H1 (cell line): ENCODE measurements around the gene SLPI. TPM values are rescaled to one million over a fixed set of nuclear protein-coding genes. Genes with fewer than 3 reads are reported as not detected.

Experiments
- CTCF ChIA-PET: fragments of 300-600 bp; sonication (Branson Sonifier 250); formaldehyde crosslinking; loops from one replicate; lab custom pipeline; 2021; ENCODE audit not compliant: partially characterized antibody; lab: Charles Lee
- POLR2A ChIA-PET: fragments of 300-600 bp; sonication (Branson Sonifier 250); formaldehyde crosslinking; loops from one replicate; lab custom pipeline; 2021; ENCODE audit warnings: inconsistent platforms; ENCODE audit not compliant: partially characterized antibody; lab: Charles Lee
- DNase-seq, 2 experiments: peaks; one replicate each; pipeline versions ENCODE4 v3.0.0 to v3.0.0-alpha.2; 2010 to 2022; ENCODE audit warnings: low spot score in 2 of 2, low read depth in 1 of 2, mixed read lengths in 1 of 2
- FAIRE-seq: peaks from 2 replicates; lab custom pipeline; 2011; peaks lifted over from hg19 to GRCh38; lab: Jason Lieb, UNC
- H2AFZ ChIP-seq: 2 replicates; pipeline ENCODE4 v1.8.1; 2012; ENCODE audit warnings: low read length, inconsistent platforms
- H2AK5ac ChIP-seq: 2 replicates; pipeline ENCODE4 v1.6.1; 2013; ENCODE audit warnings: low read depth, low read length
- H2BK120ac ChIP-seq: replicated peaks from 2 replicates; pipeline ENCODE3; 2013; ENCODE audit warnings: low read depth, low read length, inconsistent platforms
- H2BK12ac ChIP-seq: 2 replicates; pipeline ENCODE4 v1.6.1; 2013; ENCODE audit warnings: low read depth, low read length
- H2BK15ac ChIP-seq: 2 replicates; pipeline ENCODE4 v1.6.1; 2013; ENCODE audit warnings: low read length
- H2BK20ac ChIP-seq: 2 replicates; pipeline ENCODE4 v1.6.1; 2013; ENCODE audit warnings: low read length
- H2BK5ac ChIP-seq: 2 replicates; pipeline ENCODE4 v1.6.1; 2013; ENCODE audit warnings: low read depth, low read length
- H3K14ac ChIP-seq: 2 replicates; pipeline ENCODE4 v1.6.1; 2013; ENCODE audit warnings: inconsistent platforms; ENCODE audit not compliant: insufficient read length
- H3K18ac ChIP-seq: 2 replicates; pipeline ENCODE4 v1.6.1; 2013; ENCODE audit warnings: low read length; ENCODE audit errors: extremely low read depth
- H3K23ac ChIP-seq: 2 replicates; pipeline ENCODE4 v1.6.1; 2013; ENCODE audit warnings: inconsistent platforms; ENCODE audit not compliant: insufficient read length
- H3K23me2 ChIP-seq: 2 replicates; pipeline ENCODE4 v1.6.1; 2013; ENCODE audit warnings: low read depth, low read length
- H3K27ac ChIP-seq: 2 replicates; pipeline ENCODE4 v1.6.1; 2011; ENCODE audit warnings: low read depth, low read length, inconsistent platforms
- H3K27me3 ChIP-seq, 4 experiments: replicated peaks in 1 of 4; 1 replicate in 1 of 4; 2 replicates in 3 of 4; pipeline versions ENCODE4 v1.6.1 to v1.8.1; 2011 to 2013; ENCODE audit warnings: low read length in 3 of 4, mild to moderate bottlenecking in 3 of 4, inconsistent platforms in 2 of 4, mixed read lengths in 2 of 4, moderate library complexity in 1 of 4; ENCODE audit not compliant: control insufficient read depth in 3 of 4, insufficient read depth in 3 of 4; ENCODE audit errors: extremely low read depth in 1 of 4
- H3K36me3 ChIP-seq, 4 experiments: 2 replicates each; pipeline versions ENCODE4 v1.6.1 to v1.8.1; 2011 to 2013; ENCODE audit warnings: mild to moderate bottlenecking in 4 of 4, low read length in 3 of 4, moderate library complexity in 2 of 4, control low read depth in 1 of 4, inconsistent platforms in 1 of 4; ENCODE audit not compliant: insufficient read depth in 4 of 4, control insufficient read depth in 2 of 4
- H3K4ac ChIP-seq: replicated peaks from 2 replicates; pipeline ENCODE3; 2013; ENCODE audit warnings: low read length, low read depth, mixed read lengths, inconsistent platforms; ENCODE audit not compliant: insufficient read length
- H3K4me1 ChIP-seq, 4 experiments: replicated peaks in 1 of 4; 1 replicate in 1 of 4; 2 replicates in 3 of 4; pipeline versions ENCODE4 v1.6.1 to v1.8.1; 2011 to 2013; ENCODE audit warnings: low read length in 3 of 4, inconsistent platforms in 2 of 4, mixed read lengths in 1 of 4; ENCODE audit not compliant: insufficient read depth in 4 of 4, control insufficient read depth in 3 of 4
- H3K4me2 ChIP-seq, 2 experiments: 2 replicates each; pipeline versions ENCODE4 v1.6.1 to v1.8.1; 2011 to 2013; ENCODE audit warnings: low read depth in 2 of 2, low read length in 2 of 2, control low read depth in 1 of 2, inconsistent platforms in 1 of 2, mild to moderate bottlenecking in 1 of 2; ENCODE audit not compliant: insufficient read depth in 1 of 2
- H3K4me3 ChIP-seq, 4 experiments: fragments of 200-600, 300-600 bp in 1 of 4; sonication (generic), shearing (Covaris generic), sonication (Bioruptor Twin) in 1 of 4; 2 replicates each; pipeline versions ENCODE4 v1.5.1 to v1.8.1; 2011 to 2016; ENCODE audit warnings: low read length in 4 of 4, low read depth in 3 of 4, control low read depth in 2 of 4, inconsistent platforms in 2 of 4, mild to moderate bottlenecking in 2 of 4, mixed read lengths in 1 of 4, moderate library complexity in 1 of 4; ENCODE audit not compliant: insufficient read depth in 2 of 4; ENCODE audit errors: extremely low read depth in 1 of 4
- H3K56ac ChIP-seq: replicated peaks from 2 replicates; pipeline ENCODE3; 2013; ENCODE audit warnings: low read depth, mild to moderate bottlenecking, mixed read lengths, low read length, inconsistent platforms; ENCODE audit not compliant: insufficient read length
- H3K79me1 ChIP-seq: 2 replicates; pipeline ENCODE4 v1.6.1; 2013; ENCODE audit warnings: low read depth, low read length, control low read depth
- H3K79me2 ChIP-seq, 2 experiments: 2 replicates each; pipeline versions ENCODE4 v1.6.1 to v1.8.1; 2012 to 2013; ENCODE audit warnings: low read length in 2 of 2, mild to moderate bottlenecking in 2 of 2, inconsistent platforms in 1 of 2; ENCODE audit not compliant: insufficient read depth in 2 of 2, control insufficient read depth in 1 of 2
- H3K9ac ChIP-seq, 4 experiments: replicated peaks in 1 of 4; 1 replicate in 1 of 4; 2 replicates in 3 of 4; pipeline versions ENCODE4 v1.6.1 to v1.8.1; 2011 to 2013; ENCODE audit warnings: low read depth in 3 of 4, low read length in 3 of 4, control low read depth in 2 of 4, mild to moderate bottlenecking in 2 of 4, moderate library complexity in 2 of 4, inconsistent platforms in 1 of 4; ENCODE audit errors: extremely low read depth in 1 of 4
- H3K9me3 ChIP-seq, 2 experiments: 2 replicates each; pipeline versions ENCODE4 v1.6.1 to v1.8.1; 2012 to 2013; ENCODE audit warnings: mild to moderate bottlenecking in 2 of 2, moderate library complexity in 2 of 2, control low read depth in 1 of 2, inconsistent platforms in 1 of 2, low read depth in 1 of 2, low read length in 1 of 2, mixed read lengths in 1 of 2; ENCODE audit not compliant: insufficient read depth in 2 of 2
- H4K20me1 ChIP-seq, 2 experiments: replicated peaks in 1 of 2; 2 replicates each; pipeline versions ENCODE3 to v1.8.1; 2011 to 2013; ENCODE audit warnings: inconsistent platforms in 2 of 2, low read length in 2 of 2, mild to moderate bottlenecking in 1 of 2; ENCODE audit not compliant: insufficient read depth in 2 of 2, control insufficient read depth in 1 of 2
- H4K5ac ChIP-seq: 2 replicates; pipeline ENCODE4 v1.6.1; 2013; ENCODE audit warnings: low read length, low read depth, mixed read lengths, inconsistent platforms; ENCODE audit not compliant: insufficient read length
- H4K8ac ChIP-seq: 2 replicates; pipeline ENCODE4 v1.8.0; 2013; ENCODE audit warnings: mild to moderate bottlenecking, moderate library complexity, low read length, inconsistent platforms; ENCODE audit not compliant: insufficient read depth; ENCODE audit errors: extremely low read depth
- H4K91ac ChIP-seq: replicated peaks from 2 replicates; pipeline ENCODE3; 2013; ENCODE audit warnings: low read length, mixed read lengths, inconsistent platforms; ENCODE audit not compliant: insufficient read length
- BCL11A ChIP-seq, 2 experiments: IDR thresholded peaks; one replicate each; pipeline ENCODE4 v1.6.1; 2011; ENCODE audit warnings: low read depth in 2 of 2, low read length in 2 of 2, mild to moderate bottlenecking in 2 of 2
- EZH2 ChIP-seq: fragments of 200-600 bp; sonication (generic); IDR thresholded peaks from 2 replicates; pipeline ENCODE4 v1.7.1; 2012; ENCODE audit warnings: low read depth, mild to moderate bottlenecking, moderate library complexity, low read length, inconsistent platforms; ENCODE audit not compliant: severe bottlenecking
- JUN ChIP-seq: IDR thresholded peaks from 2 replicates; pipeline ENCODE4 v1.6.1; 2011; ENCODE audit warnings: low read depth, mild to moderate bottlenecking, improper control_type of control experiment, low read length
- MAFK ChIP-seq: IDR thresholded peaks from 2 replicates; pipeline ENCODE4 v1.6.1; 2012; ENCODE audit warnings: low read depth, mild to moderate bottlenecking, improper control_type of control experiment, low read length
- RBBP5 ChIP-seq: IDR thresholded peaks from 2 replicates; pipeline ENCODE4 v1.7.1; 2012; ENCODE audit warnings: low read depth, mild to moderate bottlenecking, inconsistent platforms, low read length, moderate library complexity, borderline replicate concordance
- RFX5 ChIP-seq: IDR thresholded peaks from 2 replicates; pipeline ENCODE4 v1.6.1; 2011; ENCODE audit warnings: low read depth, low read length, improper control_type of control experiment, borderline replicate concordance
- RNF2 ChIP-seq: fragments of 200-900, 300-1000 bp; sonication (generic); IDR thresholded peaks from 2 replicates; pipeline ENCODE4 v1.7.1; 2016; ENCODE audit warnings: borderline replicate concordance, low read depth, mild to moderate bottlenecking, antibody characterized with exemption, low read length; ENCODE audit not compliant: poor library complexity, severe bottlenecking; ENCODE audit errors: missing control alignments
- TAF7 ChIP-seq: optimal IDR thresholded peaks from 2 replicates; pipeline ENCODE3; 2011; ENCODE audit warnings: low read depth, mild to moderate bottlenecking, inconsistent platforms, low read length, moderate library complexity, borderline replicate concordance
- TCF12 ChIP-seq: IDR thresholded peaks from 2 replicates; pipeline ENCODE4 v1.6.1; 2011; ENCODE audit warnings: low read depth, mild to moderate bottlenecking, low read length
- WGBS, 2 experiments: shearing (Covaris generic) in 1 of 2; methylation state at CpG; one replicate each; pipeline versions ENCODE4 v1.1.6 to v1.1.7; 2013 to 2015; ENCODE audit warnings: low lambda C conversion rate in 2 of 2, mixed read lengths in 2 of 2, inconsistent platforms in 1 of 2, low coverage in 1 of 2, missing lambda C conversion rate in 1 of 2; ENCODE audit not compliant: insufficient replicate concordance in 2 of 2, insufficient coverage in 1 of 2, insufficient read length in 1 of 2; ENCODE audit errors: extremely low coverage in 1 of 2, missing lambda C conversion rate in 1 of 2; 5-methylcytosine and 5-hydroxymethylcytosine counted together
- polyA plus RNA-seq, 7 experiments: library from polyadenylated mRNA; depleted of rRNA in 3 of 7; stranded (reverse) in 5 of 7; unstranded in 2 of 7; fragments of >200 nt in 5 of 7; fragments of 200-250 nt in 2 of 7; gene quantifications; 1 replicate in 5 of 7; 2 replicates in 1 of 7; 4 replicates in 1 of 7; pipeline versions ENCODE4 v1.2.1 to v1.2.3, GENCODE V29; 2011 to 2013; ENCODE audit warnings: missing spikeins in 2 of 7, mixed read lengths in 2 of 7
- total RNA-seq: library from RNA; stranded (reverse); fragmentation: NEBNext Ultra II Directional; extraction: Animal tissue kit (Norgen Biotek cat#: 25700); gene quantifications from 2 replicates; pipeline ENCODE4 v1.2.1, GENCODE V29; 2021

Gene SLPI
- total and polyA plus RNA-seq, 2 of the 8 experiments (the other 6 are each of a cell fraction or from before 2014, with no cell fraction given), result not detected

- Histone ChIP-seq H3K14ac (no peak overlapping the region), H2BK12ac (no peak overlapping the region), H3K4me1 (peaks cover 0 to 6% (median 3%) of the 10 kb centered on the region in 4 experiments; a peak in 5 of 7 replicates), H4K91ac (no peak overlapping the region), H3K4ac (no peak overlapping the region), H3K4me2 (peak overlapping the region in 1 of 2 experiments; percentile 39; a peak in 1 of 4 replicates), H3K23ac (no peak overlapping the region), H3K27ac (no peak overlapping the region), H3K36me3 (no peaks in the 10 kb centered on the region), H3K27me3 (no peaks in the 10 kb centered on the region; a peak in 1 of 7 replicates), H3K18ac (no peak overlapping the region), H3K79me2 (no peaks in the 10 kb centered on the region), H4K8ac (no peak overlapping the region), H4K5ac (no peak overlapping the region), H4K20me1 (no peaks in the 10 kb centered on the region), H2AFZ (no peak overlapping the region), H3K4me3 (no peak overlapping the region), H2BK15ac (no peak overlapping the region), H2BK120ac (no peak overlapping the region), H2BK5ac (no peak overlapping the region), H3K9ac (no peak overlapping the region), H2AK5ac (no peak overlapping the region), H3K23me2 (no peaks in the 10 kb centered on the region), H3K9me3 (no peaks in the 10 kb centered on the region), H3K56ac (no peak overlapping the region), H2BK20ac (no peak overlapping the region), H3K79me1 (no peaks in the 10 kb centered on the region)
- ChIA-PET POLR2A (no interaction called here), CTCF (interaction anchor here (1.6 to 2.9 kb wide), 2 partner anchors 32 to 36 kb away, joined by 5 to 14 read pairs; no protein-coding TSS in a partner anchor)
- FAIRE-seq, result no peak
- DNase-seq, result no peak
- 82% methylated on average over 3 of the region's 3 CpGs; no CpG with 5 or more reads in 1 of the 2 experiments for WGBS, 2 experiments
- TF ChIP-seq RNF2 (no peak), TCF12 (no peak), JUN (no peak), RFX5 (no peak), BCL11A (IDR thresholded peaks at IDR 0.05; ENCODE audit: low read depth in 2 of 2, low read length in 2 of 2) (no peak), EZH2 (no peak), MAFK (no peak), RBBP5 (no peak), TAF7 (no peak)
These were observed 3.9 kb upstream of the SLPI start for GRCh38 chr20:45258259-45258658.
